Measurements from ENCODE around the gene ZNF790.

The ZNF790 gene

GRCh38 chr19:36775768-36776167 lies 62.4 kb downstream of the ZNF790 start:
- H3K36me3 ChIP-seq (replicated peaks), result no peaks in the 10 kb centered on the region
- no peak for DNase-seq
- TF ChIP-seq, protein P1, sequence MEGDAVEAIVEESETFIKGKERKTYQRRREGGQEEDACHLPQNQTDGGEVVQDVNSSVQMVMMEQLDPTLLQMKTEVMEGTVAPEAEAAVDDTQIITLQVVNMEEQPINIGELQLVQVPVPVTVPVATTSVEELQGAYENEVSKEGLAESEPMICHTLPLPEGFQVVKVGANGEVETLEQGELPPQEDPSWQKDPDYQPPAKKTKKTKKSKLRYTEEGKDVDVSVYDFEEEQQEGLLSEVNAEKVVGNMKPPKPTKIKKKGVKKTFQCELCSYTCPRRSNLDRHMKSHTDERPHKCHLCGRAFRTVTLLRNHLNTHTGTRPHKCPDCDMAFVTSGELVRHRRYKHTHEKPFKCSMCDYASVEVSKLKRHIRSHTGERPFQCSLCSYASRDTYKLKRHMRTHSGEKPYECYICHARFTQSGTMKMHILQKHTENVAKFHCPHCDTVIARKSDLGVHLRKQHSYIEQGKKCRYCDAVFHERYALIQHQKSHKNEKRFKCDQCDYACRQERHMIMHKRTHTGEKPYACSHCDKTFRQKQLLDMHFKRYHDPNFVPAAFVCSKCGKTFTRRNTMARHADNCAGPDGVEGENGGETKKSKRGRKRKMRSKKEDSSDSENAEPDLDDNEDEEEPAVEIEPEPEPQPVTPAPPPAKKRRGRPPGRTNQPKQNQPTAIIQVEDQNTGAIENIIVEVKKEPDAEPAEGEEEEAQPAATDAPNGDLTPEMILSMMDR (IDR thresholded peaks at IDR 0.05; ENCODE audit: low read depth, low read length, missing control alignments), result no peak
- H3K27ac ChIP-seq, result no peak overlapping the region
- in situ Hi-C loops (cut with HindIII; ENCODE audit: low pct_ligation_motif_present, low sequenced_read_pairs), result no loop called here
- H3K27me3 ChIP-seq (replicated peaks), result no peaks in the 10 kb centered on the region
- H3K4me3 ChIP-seq (ENCODE audit: low read depth, low read length), result peak overlapping the region; percentile 30

GRCh38 chr19:36773223-36773579 lies 65.0 kb downstream of the ZNF790 start:
- no peak for DNase-seq
- Histone ChIP-seq H3K27me3 (replicated peaks) (no peaks in the 10 kb centered on the region), H3K36me3 (replicated peaks) (no peaks in the 10 kb centered on the region), H3K4me3 (ENCODE audit: low read depth, low read length) (peak overlapping the region; percentile 96), H3K27ac (no peak overlapping the region)
- TF ChIP-seq, protein P1 (IDR thresholded peaks at IDR 0.05; ENCODE audit: low read depth, low read length, missing control alignments), result no peak
- in situ Hi-C loops (cut with HindIII; ENCODE audit: low pct_ligation_motif_present, low sequenced_read_pairs), result no loop called here

GRCh38 chr19:36772311-36773222 lies 65.6 kb downstream of the ZNF790 start, which contains the start of gene ZNF850:
Gene ZNF850 (minus strand): TSS chr19:36772807. CDS start chr19:36762606, 10,201 bp downstream.
- Histone ChIP-seq H3K27ac (peak within 1 kb of the TSS; percentile 69), H3K36me3 (replicated peaks) (no peaks in the 10 kb centered on the region), H3K4me3 (ENCODE audit: low read depth, low read length) (peak within 1 kb of the TSS; percentile 96), H3K27me3 (replicated peaks) (no peaks in the 10 kb centered on the region)
- TF ChIP-seq, protein P1 (IDR thresholded peaks at IDR 0.05; ENCODE audit: low read depth, low read length, missing control alignments), result no peak
- peak; percentile 92 for DNase-seq
- in situ Hi-C loops (cut with HindIII; ENCODE audit: low pct_ligation_motif_present, low sequenced_read_pairs), result no loop called here

DNA sequence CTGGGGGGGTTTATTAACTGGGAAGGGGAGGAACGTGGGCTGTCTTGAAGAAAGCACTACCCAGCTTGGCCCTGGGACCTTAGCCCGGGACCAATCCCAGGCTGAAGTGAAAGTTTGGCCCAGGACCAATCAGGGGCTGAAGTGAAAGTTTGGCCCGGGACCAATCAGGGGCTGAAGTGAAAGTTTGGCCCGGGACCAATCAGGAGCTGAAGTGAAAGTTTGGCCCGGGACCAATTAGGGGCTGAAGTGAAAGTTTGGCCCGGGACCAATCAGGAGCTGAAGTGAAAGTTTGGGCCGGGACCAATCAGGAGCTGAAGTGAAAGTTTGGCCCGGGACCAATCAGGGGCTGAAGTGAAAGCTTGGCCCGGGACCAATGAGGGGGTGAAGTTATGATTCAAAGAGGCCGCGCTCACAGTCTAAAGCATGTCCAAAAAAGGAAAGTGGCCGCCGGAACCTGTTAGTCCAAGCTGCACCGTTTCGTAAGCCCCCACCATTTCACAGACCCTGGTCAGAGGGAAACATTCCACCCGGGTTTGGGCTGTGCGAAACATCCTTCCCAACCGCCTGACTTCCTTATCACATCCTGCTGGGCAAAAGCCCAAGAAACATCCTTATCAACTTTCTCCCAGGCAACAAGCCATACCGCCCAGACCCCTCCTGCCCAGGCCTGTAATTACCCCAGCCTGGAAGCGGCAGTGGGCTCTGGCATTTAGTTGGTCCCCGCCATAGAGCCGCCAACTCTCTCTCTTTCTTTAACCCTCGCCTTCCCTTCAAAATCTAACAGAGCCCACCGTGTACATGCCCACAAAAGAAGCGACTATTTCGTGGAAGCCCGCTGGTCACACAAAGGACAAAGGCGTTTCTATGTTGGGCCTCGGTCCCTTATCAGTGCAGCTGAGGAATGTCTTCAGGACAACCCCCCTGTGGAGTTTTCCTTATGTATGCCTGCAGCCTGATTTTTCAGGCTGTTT lies 66.6 kb downstream of the ZNF790 start:
- TF ChIP-seq, protein P1 (IDR thresholded peaks at IDR 0.05; ENCODE audit: low read depth, low read length, missing control alignments), result no peak
- H3K4me3 ChIP-seq (ENCODE audit: low read depth, low read length), result peak overlapping the region; percentile 96
- H3K27ac ChIP-seq, result peak overlapping the region; percentile 69
- DNase-seq, result peak; percentile 97
- no peaks in the 10 kb centered on the region for H3K27me3 ChIP-seq (replicated peaks)
- in situ Hi-C loops (cut with HindIII; ENCODE audit: low pct_ligation_motif_present, low sequenced_read_pairs), result no loop called here
- no peaks in the 10 kb centered on the region for H3K36me3 ChIP-seq (replicated peaks)
